Measurements from ENCODE around the gene SLC30A9. TPM values are rescaled to one million over a fixed set of nuclear protein-coding genes. Genes with fewer than 3 reads are reported as not detected.

SLC30A9 gene
- polyA plus RNA-seq, 1 donor (not counting 4 experiments of a cell fraction or from before 2014, with no cell fraction given), result 53.0 TPM

DNA sequence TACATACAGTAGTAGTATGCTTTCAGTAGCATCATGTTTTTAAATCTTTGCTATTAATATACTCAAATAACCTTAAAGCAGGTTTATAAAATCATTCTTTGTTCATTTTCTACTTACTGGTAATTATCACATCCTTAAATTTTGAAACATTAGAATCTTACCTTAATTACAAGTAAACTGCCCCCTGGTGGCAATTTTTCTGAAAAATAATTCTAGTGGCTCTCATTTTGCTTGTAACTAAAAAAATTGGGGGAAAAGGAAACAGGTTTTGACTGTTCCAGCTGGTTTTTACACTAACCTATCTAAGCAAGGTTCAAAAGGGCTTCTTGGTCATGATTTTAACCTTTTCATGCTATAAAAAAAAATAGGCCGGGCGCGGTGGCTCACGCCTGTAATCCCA lies 27.2 kb upstream of the SLC30A9 start:
- Histone ChIP-seq H3K36me3 (ENCODE audit: control insufficient read depth in 2 of 2, extremely low read depth in 1 of 2, insufficient read depth in 2 of 2, low read length in 2 of 2) (no peaks in the 10 kb centered on the region), H3K27me3 (ENCODE audit: control insufficient read depth, extremely low read depth, insufficient read depth, low read length) (no peaks in the 10 kb centered on the region), H3K4me1 (ENCODE audit: control insufficient read depth, extremely low read depth, insufficient read depth, low read length) (no peaks in the 10 kb centered on the region), H3K79me2 (ENCODE audit: control insufficient read depth, insufficient read depth, low read length) (no peaks in the 10 kb centered on the region), H3K4me3 (ENCODE audit: control insufficient read depth in 2 of 3, extremely low read depth in 1 of 3, insufficient read depth in 2 of 3, low read depth in 1 of 3, low read length in 3 of 3) (no peak overlapping the region), H3K9me3 (ENCODE audit: control insufficient read depth, low read depth, low read length) (no peaks in the 10 kb centered on the region), H2AFZ (ENCODE audit: control insufficient read depth, low read length) (no peak overlapping the region), H4K20me1 (ENCODE audit: control insufficient read depth, extremely low read depth, insufficient read depth, low read length) (no peaks in the 10 kb centered on the region), H3K9ac (ENCODE audit: control insufficient read depth, extremely low read depth, insufficient read depth, low read length) (no peak overlapping the region), H3K9me1 (ENCODE audit: control insufficient read depth, extremely low read depth, insufficient read depth, low read length) (no peaks in the 10 kb centered on the region), H3K4me2 (ENCODE audit: control insufficient read depth, extremely low read depth, insufficient read depth, low read depth, low read length) (no peak overlapping the region), H3K27ac (ENCODE audit: control insufficient read depth, insufficient read depth, low read length) (no peak overlapping the region)
- FAIRE-seq (peak; percentile 17), DNase-seq (ENCODE audit: low read depth, low spot score) (no peak)
- dilution Hi-C loops (cut with MboI; ENCODE audit: extremely low pct_ligation_motif_present, low sequenced_read_pairs), result no loop called here
- no peak for TF ChIP-seq EZH2 (IDR thresholded peaks at IDR 0.05; ENCODE audit: low read length)
- TF ChIP-seq, protein P1, sequence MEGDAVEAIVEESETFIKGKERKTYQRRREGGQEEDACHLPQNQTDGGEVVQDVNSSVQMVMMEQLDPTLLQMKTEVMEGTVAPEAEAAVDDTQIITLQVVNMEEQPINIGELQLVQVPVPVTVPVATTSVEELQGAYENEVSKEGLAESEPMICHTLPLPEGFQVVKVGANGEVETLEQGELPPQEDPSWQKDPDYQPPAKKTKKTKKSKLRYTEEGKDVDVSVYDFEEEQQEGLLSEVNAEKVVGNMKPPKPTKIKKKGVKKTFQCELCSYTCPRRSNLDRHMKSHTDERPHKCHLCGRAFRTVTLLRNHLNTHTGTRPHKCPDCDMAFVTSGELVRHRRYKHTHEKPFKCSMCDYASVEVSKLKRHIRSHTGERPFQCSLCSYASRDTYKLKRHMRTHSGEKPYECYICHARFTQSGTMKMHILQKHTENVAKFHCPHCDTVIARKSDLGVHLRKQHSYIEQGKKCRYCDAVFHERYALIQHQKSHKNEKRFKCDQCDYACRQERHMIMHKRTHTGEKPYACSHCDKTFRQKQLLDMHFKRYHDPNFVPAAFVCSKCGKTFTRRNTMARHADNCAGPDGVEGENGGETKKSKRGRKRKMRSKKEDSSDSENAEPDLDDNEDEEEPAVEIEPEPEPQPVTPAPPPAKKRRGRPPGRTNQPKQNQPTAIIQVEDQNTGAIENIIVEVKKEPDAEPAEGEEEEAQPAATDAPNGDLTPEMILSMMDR (optimal IDR thresholded peaks at IDR 0.05 in 1 of 3, IDR thresholded peaks at IDR 0.05 in 1 of 3, conservative IDR thresholded peaks at IDR 0.05 in 1 of 3; ENCODE audit: extremely low read depth in 1 of 3, insufficient read depth in 2 of 3, low read length in 3 of 3), result peak in 1 of 3 experiments; percentile 33

DNA sequence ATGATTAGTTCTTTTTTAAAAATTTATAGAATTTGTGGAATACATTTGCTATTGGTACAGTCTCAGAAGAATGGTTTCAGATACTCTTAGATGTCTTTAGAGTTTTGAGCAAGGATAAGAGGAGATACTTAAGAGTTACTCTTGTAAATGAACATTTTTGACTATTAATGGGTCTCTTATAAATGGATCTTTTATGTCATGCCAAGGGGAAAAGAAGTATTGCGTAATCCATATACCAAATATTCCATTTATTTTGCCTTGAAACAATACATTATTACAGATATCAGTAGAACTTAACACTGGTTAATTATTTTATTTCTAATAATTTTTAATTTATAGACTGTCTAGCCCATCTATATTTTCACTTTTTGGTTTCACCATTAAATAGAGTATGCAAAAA lies 25.9 kb upstream of the SLC30A9 start:
- H2AFZ ChIP-seq (ENCODE audit: control insufficient read depth, low read length), result no peak overlapping the region
- DNase-seq (ENCODE audit: low read depth, low spot score) (no peak), FAIRE-seq (no peak)
- no peak overlapping the region for H3K9ac ChIP-seq (ENCODE audit: control insufficient read depth, extremely low read depth, insufficient read depth, low read length)
- H3K27me3 ChIP-seq (ENCODE audit: control insufficient read depth, extremely low read depth, insufficient read depth, low read length), result no peaks in the 10 kb centered on the region
- H3K27ac ChIP-seq (ENCODE audit: control insufficient read depth, insufficient read depth, low read length), result no peak overlapping the region
- H3K4me1 ChIP-seq (ENCODE audit: control insufficient read depth, extremely low read depth, insufficient read depth, low read length), result no peaks in the 10 kb centered on the region
- no peaks in the 10 kb centered on the region for H3K79me2 ChIP-seq (ENCODE audit: control insufficient read depth, insufficient read depth, low read length)
- H3K4me2 ChIP-seq (ENCODE audit: control insufficient read depth, extremely low read depth, insufficient read depth, low read depth, low read length), result no peak overlapping the region
- no peak overlapping the region for H3K4me3 ChIP-seq (ENCODE audit: control insufficient read depth in 2 of 3, extremely low read depth in 1 of 3, insufficient read depth in 2 of 3, low read depth in 1 of 3, low read length in 3 of 3)
- no peaks in the 10 kb centered on the region for H4K20me1 ChIP-seq (ENCODE audit: control insufficient read depth, extremely low read depth, insufficient read depth, low read length)
- dilution Hi-C loops (cut with MboI; ENCODE audit: extremely low pct_ligation_motif_present, low sequenced_read_pairs), result no loop called here
- no peaks in the 10 kb centered on the region for H3K9me3 ChIP-seq (ENCODE audit: control insufficient read depth, low read depth, low read length)
- H3K36me3 ChIP-seq (ENCODE audit: control insufficient read depth in 2 of 2, extremely low read depth in 1 of 2, insufficient read depth in 2 of 2, low read length in 2 of 2), result no peaks in the 10 kb centered on the region
- TF ChIP-seq EZH2 (IDR thresholded peaks at IDR 0.05; ENCODE audit: low read length), result no peak
- TF ChIP-seq, protein P1 (optimal IDR thresholded peaks at IDR 0.05 in 1 of 3, IDR thresholded peaks at IDR 0.05 in 1 of 3, conservative IDR thresholded peaks at IDR 0.05 in 1 of 3; ENCODE audit: extremely low read depth in 1 of 3, insufficient read depth in 2 of 3, low read length in 3 of 3), result no peak
- H3K9me1 ChIP-seq (ENCODE audit: control insufficient read depth, extremely low read depth, insufficient read depth, low read length), result no peaks in the 10 kb centered on the region

Measured in keratinocyte (primary cell).